Astrocyte (in vitro differentiated cells and primary cell): ENCODE data around the gene G6PC3. TPM values are rescaled to one million over a fixed set of nuclear protein-coding genes. Genes with fewer than 3 reads are reported as not detected.

ENCODE experiments used
- DNase-seq: peaks from one replicate; pipeline ENCODE4 v3.0.0-alpha.2; 2010; ENCODE audit warnings: low read depth
- FAIRE-seq: peaks from 2 replicates; lab custom pipeline; 2011; peaks lifted over from hg19 to GRCh38; lab: Jason Lieb, UNC
- H2AFZ ChIP-seq: 2 replicates; pipeline ENCODE4 v1.6.0; 2012; ENCODE audit warnings: low read depth, low read length, inconsistent platforms
- H3K27ac ChIP-seq: 2 replicates; pipeline ENCODE4 v1.5.1; 2011; ENCODE audit warnings: low read depth, low read length, inconsistent platforms
- H3K27me3 ChIP-seq: 2 replicates; pipeline ENCODE4 v1.6.0; 2011; ENCODE audit warnings: low read length, inconsistent platforms; ENCODE audit not compliant: insufficient read depth
- H3K36me3 ChIP-seq: 2 replicates; pipeline ENCODE4 v1.5.1; 2011; ENCODE audit warnings: low read length, inconsistent platforms; ENCODE audit not compliant: insufficient read depth
- H3K4me1 ChIP-seq: 2 replicates; pipeline ENCODE4 v1.5.1; 2011; ENCODE audit warnings: low read length, inconsistent platforms; ENCODE audit not compliant: insufficient read depth
- H3K4me2 ChIP-seq: 2 replicates; pipeline ENCODE4 v1.6.0; 2012; ENCODE audit warnings: low read length, inconsistent platforms
- H3K4me3 ChIP-seq: 2 replicates; pipeline ENCODE4 v1.5.1; 2011; ENCODE audit warnings: low read depth, mild to moderate bottlenecking, low read length, inconsistent platforms; ENCODE audit not compliant: insufficient read depth
- H3K79me2 ChIP-seq: 2 replicates; pipeline ENCODE4 v1.6.0; 2012; ENCODE audit warnings: mild to moderate bottlenecking, low read length, inconsistent platforms; ENCODE audit not compliant: insufficient read depth
- H3K9ac ChIP-seq: 2 replicates; pipeline ENCODE4 v1.6.0; 2012; ENCODE audit warnings: mild to moderate bottlenecking, low read length, inconsistent platforms
- H3K9me3 ChIP-seq: 2 replicates; pipeline ENCODE4 v1.5.1; 2012; ENCODE audit warnings: low read depth, mild to moderate bottlenecking, low read length, inconsistent platforms; ENCODE audit not compliant: insufficient read depth
- H4K20me1 ChIP-seq: 2 replicates; pipeline ENCODE4 v1.6.0; 2012; ENCODE audit warnings: low read length, inconsistent platforms; ENCODE audit not compliant: insufficient read depth
- H3K27ac Mint-ChIP-seq: one replicate; pipeline ENCODE4 v1.8.0; 2021; ENCODE audit warnings: mild to moderate bottlenecking, mixed read lengths; ENCODE audit not compliant: unreplicated experiment
- H3K27me3 Mint-ChIP-seq: one replicate; pipeline ENCODE4 v1.8.0; 2021; ENCODE audit warnings: low read depth, mixed read lengths; ENCODE audit not compliant: unreplicated experiment
- H3K36me3 Mint-ChIP-seq: one replicate; pipeline ENCODE4 v1.8.0; 2021; ENCODE audit warnings: low read depth, mixed read lengths; ENCODE audit not compliant: unreplicated experiment
- H3K4me1 Mint-ChIP-seq: one replicate; pipeline ENCODE4 v1.8.0; 2021; ENCODE audit warnings: low read depth, mixed read lengths; ENCODE audit not compliant: unreplicated experiment
- H3K4me3 Mint-ChIP-seq: one replicate; pipeline ENCODE4 v1.8.0; 2021; ENCODE audit warnings: mild to moderate bottlenecking, moderate library complexity, mixed read lengths; ENCODE audit not compliant: unreplicated experiment
- H3K9me3 Mint-ChIP-seq: one replicate; pipeline ENCODE4 v1.8.0; 2021; ENCODE audit warnings: mild to moderate bottlenecking, mixed read lengths; ENCODE audit not compliant: unreplicated experiment
- EZH2 ChIP-seq: IDR thresholded peaks from 2 replicates; pipeline ENCODE4 v1.6.1; 2012; ENCODE audit warnings: mild to moderate bottlenecking, low read length, inconsistent platforms; ENCODE audit not compliant: insufficient read depth
- total RNA-seq: library from RNA; stranded (reverse); gene quantifications from 2 replicates; pipeline ENCODE4 v1.2.1, GENCODE V29; 2021
- TF ChIP-seq, protein P1 (sequence below): IDR thresholded peaks from 2 replicates; pipeline ENCODE4 v1.5.1; 2011; ENCODE audit warnings: low read depth, mild to moderate bottlenecking, inconsistent platforms, low read length, moderate library complexity; ENCODE audit not compliant: insufficient read depth

The G6PC3 gene
- total RNA-seq, 1 donor from 2014 or later: 94.5 TPM

DNA sequence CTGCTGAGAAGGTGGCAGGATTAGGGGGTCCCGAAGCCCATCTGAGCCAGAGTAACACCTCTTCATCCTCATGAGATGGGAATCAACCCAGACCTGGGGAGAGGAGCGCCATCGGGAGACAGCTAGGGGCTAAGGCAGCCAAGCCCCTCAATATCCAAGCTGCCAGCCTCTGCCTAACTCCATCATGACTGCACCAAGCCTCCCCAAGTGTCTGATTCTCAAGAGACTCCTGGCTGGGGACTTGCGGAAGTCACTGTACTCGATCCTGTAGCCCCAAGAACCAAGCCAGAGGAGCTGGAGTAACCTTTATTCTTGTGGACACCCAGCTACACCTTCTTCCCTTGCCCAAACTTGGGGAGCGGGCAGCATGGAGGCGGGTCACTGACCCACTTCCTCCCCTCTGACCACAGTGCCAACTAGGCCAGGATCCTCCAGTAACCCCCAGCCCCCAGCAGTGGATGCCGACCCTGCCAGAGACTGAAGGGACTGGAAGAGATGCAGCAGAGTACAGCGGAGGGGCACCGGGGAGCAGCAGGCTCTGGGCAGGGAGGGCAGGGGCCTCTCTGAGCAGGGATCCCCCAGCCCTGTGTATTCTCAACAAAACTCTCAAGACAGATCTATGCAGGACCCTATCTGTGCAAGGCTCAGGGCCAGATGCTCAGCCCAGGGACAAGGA lies 39.6 kb downstream of the G6PC3 start:
- peak overlapping the region; percentile 78 for H3K4me2 ChIP-seq
- peaks cover 48% of the 10 kb centered on the region for H3K4me1 ChIP-seq
- Mint-ChIP-seq H3K4me3 (no peak overlapping the region), H3K4me1 (peaks cover 23% of the 10 kb centered on the region), H3K27ac (no peak overlapping the region), H3K36me3 (peaks cover 2% of the 10 kb centered on the region), H3K27me3 (no peaks in the 10 kb centered on the region), H3K9me3 (no peaks in the 10 kb centered on the region)
- no peaks in the 10 kb centered on the region for H3K36me3 ChIP-seq
- TF ChIP-seq, protein P1, sequence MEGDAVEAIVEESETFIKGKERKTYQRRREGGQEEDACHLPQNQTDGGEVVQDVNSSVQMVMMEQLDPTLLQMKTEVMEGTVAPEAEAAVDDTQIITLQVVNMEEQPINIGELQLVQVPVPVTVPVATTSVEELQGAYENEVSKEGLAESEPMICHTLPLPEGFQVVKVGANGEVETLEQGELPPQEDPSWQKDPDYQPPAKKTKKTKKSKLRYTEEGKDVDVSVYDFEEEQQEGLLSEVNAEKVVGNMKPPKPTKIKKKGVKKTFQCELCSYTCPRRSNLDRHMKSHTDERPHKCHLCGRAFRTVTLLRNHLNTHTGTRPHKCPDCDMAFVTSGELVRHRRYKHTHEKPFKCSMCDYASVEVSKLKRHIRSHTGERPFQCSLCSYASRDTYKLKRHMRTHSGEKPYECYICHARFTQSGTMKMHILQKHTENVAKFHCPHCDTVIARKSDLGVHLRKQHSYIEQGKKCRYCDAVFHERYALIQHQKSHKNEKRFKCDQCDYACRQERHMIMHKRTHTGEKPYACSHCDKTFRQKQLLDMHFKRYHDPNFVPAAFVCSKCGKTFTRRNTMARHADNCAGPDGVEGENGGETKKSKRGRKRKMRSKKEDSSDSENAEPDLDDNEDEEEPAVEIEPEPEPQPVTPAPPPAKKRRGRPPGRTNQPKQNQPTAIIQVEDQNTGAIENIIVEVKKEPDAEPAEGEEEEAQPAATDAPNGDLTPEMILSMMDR: no peak
- TF ChIP-seq EZH2: no peak
- H3K27ac ChIP-seq: no peak overlapping the region
- H3K9ac ChIP-seq: peak overlapping the region; percentile 77
- no peak for DNase-seq
- H3K79me2 ChIP-seq: peaks cover 31% of the 10 kb centered on the region
- H2AFZ ChIP-seq: no peak overlapping the region
- H3K9me3 ChIP-seq: no peaks in the 10 kb centered on the region
- H3K4me3 ChIP-seq: peak overlapping the region; percentile 49
- no peaks in the 10 kb centered on the region for H3K27me3 ChIP-seq
- peaks cover 61% of the 10 kb centered on the region for H4K20me1 ChIP-seq
- no peak for FAIRE-seq

DNA sequence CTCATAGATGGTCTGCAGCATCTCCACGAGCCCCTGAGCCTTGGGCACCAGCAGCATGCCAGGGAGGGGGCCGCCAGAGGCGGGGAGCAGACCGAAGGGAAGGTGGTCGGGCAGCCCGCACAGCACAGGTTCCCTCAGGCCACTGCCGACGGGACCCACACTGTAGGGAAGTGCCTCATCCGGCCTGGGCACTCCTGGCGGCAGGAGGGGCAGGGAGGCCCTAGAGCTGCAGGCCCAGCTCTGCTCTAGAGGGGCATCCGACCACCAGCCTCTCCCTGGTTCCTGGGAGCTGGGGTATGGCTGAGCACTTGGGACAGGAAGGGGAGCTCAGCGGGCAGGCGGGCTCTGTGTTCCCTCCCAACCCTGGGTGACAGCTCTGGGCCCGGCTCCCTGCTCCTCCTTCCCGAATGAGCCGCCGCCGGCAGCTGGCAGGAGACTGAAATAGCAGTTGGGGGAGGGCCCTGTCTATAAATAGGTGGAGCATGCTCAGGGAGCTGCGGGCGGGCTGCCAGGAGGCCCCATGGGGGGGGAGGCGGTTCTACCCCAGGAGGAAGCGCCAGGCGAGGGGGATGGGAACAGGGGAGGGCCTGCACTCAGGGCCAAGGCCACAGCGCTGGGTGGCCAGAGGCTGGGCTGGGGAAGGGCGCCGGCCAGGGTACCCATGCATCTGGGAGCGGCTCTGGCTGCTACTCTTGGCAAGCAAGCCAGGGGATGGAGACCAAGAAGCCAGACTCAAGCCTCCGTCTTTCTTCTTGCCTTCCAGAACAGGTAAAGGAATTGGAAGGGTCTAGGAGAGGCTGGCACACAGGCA lies 40.5 kb downstream of the G6PC3 start:
- Mint-ChIP-seq H3K27me3 (no peaks in the 10 kb centered on the region), H3K9me3 (no peaks in the 10 kb centered on the region), H3K27ac (no peak overlapping the region), H3K36me3 (peaks cover 8% of the 10 kb centered on the region), H3K4me3 (no peak overlapping the region), H3K4me1 (peaks cover 23% of the 10 kb centered on the region)
- Histone ChIP-seq H3K4me3 (peak overlapping the region; percentile 49), H3K4me2 (peak overlapping the region; percentile 78), H3K27ac (peak overlapping the region; percentile 63), H4K20me1 (peaks cover 60% of the 10 kb centered on the region), H3K9me3 (no peaks in the 10 kb centered on the region), H3K36me3 (no peaks in the 10 kb centered on the region), H3K4me1 (peaks cover 48% of the 10 kb centered on the region), H3K79me2 (peaks cover 22% of the 10 kb centered on the region), H3K9ac (peak overlapping the region; percentile 77), H2AFZ (no peak overlapping the region), H3K27me3 (no peaks in the 10 kb centered on the region)
- no peak for FAIRE-seq
- TF ChIP-seq, protein P1: no peak
- no peak for TF ChIP-seq EZH2
- peak; percentile 71 for DNase-seq
